HG03135 (cell line): Measurements from ENCODE around the gene ZRANB3.
"Not testable (repeated sequence)": the region's sequence is repeated elsewhere in the genome, so short reads cannot be mapped to it uniquely, and the experiment has no call there.

Experiments
- ATAC-seq: cut with Tn5 transposase; IDR thresholded peaks from one replicate; pipeline ENCODE4 v1.9.1; 2021; ENCODE audit warnings: mild to moderate bottlenecking, moderate library complexity; ENCODE audit not compliant: unreplicated experiment

The ZRANB3 gene

DNA sequence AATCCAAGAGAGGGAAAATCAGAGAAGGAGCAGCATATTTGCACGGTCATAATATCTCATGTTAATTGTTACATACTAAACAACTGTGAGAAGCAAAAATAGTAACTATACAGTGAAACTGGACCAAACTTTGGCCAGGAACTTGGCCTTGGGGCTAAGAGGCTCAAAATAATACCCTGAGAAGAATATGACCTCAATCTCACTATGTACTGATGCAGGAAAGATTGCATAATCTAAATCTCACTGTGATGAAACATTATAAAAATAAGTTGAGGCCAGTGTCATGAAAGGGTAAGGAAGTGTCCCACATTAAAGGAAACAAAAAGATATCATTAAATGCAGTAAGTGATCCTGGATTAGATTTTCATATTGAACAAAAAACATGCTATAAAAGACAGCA lies 36.5 kb downstream of the ZRANB3 start:
- ATAC-seq: no peak

DNA sequence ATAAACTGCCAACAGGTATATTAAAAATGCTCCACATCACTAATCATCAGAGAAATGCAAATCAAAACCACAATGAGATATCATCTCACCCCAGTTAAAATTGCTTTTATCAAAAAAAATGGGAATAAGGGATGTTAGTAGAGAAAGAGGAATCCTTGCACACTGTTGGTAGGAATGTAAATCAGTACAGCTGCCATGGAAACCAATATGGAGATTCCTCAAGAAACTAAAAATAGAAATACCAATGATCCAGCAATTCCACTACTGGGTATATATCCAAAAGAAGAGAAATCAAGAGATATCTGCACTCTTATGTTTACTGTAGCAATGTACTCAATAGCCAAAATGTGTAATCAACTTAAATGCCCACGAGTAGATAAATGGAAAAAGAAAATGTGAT lies 40.6 kb downstream of the ZRANB3 start:
- ATAC-seq: no peak

DNA sequence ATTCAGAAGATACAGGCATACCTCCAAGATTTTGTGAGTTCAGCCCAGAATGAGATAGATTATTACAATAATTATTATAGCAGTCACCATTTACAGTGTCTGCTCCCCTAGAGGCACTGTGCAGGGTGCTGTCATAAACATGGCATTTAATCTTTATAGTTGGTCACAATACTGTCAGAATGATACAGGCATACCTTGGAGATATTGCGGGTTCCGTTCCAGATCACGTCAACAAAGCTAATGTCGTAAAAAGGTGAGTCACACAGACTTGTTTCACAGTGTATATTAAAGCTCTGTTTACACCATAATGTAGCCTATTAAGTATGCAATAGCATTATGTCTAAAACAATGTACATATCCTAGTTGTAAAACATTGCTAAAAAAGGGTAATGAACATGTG lies 45.6 kb downstream of the ZRANB3 start:
- ATAC-seq: no peak

GRCh38 chr2:135475128-135475527 lies 55.9 kb downstream of the ZRANB3 start:
- ATAC-seq: no peak

DNA sequence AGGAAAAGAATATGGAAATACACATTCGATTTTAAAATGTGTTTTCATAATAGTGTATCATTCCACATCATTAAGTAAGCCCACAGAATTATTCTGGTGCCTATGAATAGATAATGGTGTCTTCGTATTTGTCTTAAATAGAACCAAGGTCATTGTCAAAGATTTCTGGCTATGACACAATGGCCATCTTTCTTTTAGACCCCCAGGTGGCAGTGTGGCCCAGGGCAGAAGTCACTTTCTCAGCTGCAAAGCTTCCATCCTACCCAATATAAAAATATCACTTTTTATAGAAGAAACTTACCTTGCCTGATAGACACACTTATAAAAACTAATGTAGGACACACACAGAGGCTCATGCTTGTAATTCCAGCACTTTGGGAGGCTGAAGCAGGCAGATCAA lies 57.5 kb downstream of the ZRANB3 start:
- ATAC-seq: no peak

- no peak for ATAC-seq
These were observed 59.9 kb downstream of the ZRANB3 start for GRCh38 chr2:135471106-135471505.

DNA sequence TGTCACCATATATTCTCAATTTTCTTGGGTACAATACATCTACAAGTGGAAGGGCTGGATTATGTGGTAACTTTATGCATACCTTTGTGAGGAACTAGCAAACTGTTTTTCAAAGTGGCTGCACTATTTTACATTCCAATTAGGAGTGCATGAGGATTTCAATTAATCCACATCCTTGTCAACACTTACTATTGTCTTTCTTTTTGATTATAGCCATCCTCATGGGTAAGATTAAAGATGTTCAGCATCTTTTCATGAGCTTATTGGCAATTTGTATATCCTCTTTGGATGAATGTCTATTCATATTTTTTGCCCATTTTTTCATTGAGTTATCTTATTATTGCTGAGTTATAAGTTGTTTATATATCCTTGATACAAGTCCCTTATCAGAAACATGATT lies 73.7 kb downstream of the ZRANB3 start:
- no peak for ATAC-seq

DNA sequence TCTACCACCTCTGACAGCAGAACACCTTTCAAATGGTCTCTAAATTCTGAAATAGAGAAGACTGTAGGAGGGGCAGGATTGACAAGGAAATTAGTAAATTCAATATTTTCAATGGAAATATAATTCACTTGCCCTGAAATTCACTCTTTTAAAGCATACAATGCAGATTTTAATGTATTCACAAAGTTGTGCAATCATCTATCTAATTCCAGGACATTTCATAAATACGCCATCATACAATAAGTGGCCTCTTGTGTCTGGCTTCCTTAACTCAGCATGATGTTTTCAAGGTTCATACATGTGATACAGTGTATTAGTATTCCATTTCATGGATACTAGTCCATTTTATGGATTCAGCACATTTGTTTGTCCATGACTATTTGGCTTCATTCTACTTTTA lies 74.2 kb downstream of the ZRANB3 start:
- no peak for ATAC-seq

DNA sequence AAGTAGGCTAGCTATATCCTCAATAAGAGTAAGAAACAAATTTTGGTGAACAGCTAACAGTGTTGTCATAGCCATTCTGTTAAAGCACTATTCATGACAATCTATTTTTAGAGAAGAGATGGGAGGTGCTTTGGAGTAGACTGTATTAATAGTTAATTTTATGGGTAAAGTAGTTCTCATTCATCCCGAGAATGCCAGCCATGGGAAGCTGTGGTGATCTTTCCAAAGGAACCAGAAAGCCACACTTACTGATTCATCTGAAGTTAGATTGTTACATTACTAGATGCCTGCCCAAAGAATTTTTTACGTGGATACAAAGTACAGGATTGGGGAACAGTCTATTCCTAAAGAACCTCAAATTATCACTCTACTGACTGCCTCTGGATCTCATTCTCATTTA lies 74.6 kb downstream of the ZRANB3 start:
- ATAC-seq: no peak

- ATAC-seq: no peak
These were observed 76.4 kb downstream of the ZRANB3 start for GRCh38 chr2:135454608-135455007.

DNA sequence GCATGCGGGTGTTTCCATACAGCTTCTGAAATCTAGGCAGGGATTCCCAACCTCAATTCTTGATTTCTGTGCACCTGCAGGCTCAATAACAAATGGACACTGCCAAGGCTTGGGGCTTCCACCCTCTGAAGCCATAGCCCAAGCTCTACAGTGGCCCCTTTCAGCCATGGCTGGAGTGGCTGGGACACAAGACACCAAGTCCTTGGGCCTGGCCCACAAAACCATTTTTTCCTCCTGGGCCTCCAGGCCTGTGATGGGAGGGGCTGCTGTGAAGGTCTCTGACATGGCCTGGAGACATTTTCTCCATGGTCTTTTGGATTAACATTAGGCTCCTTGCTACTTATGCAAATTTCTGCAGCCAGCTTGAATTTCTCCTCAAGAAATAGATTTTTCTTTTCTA lies 78.0 kb downstream of the ZRANB3 start:
- ATAC-seq: not testable (repeated sequence)

DNA sequence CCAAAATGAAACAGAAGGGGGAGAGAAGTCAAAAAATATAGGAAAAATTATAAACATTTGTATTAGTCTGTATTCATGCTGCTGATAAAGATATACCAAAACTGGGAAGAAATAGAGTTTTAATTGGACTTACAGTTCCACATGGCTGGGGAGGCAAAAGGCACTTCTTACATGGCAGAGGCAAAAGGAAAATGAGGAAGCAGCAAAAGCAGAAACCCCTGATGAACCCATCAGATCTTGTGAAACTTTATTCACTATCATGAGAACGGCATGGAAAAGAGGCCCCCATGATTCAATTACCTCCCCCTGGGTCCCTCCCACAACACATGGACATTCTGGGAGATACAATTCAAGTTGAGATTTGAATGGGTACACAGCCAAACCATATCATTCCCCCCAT lies 79.1 kb downstream of the ZRANB3 start:
- ATAC-seq: no peak

DNA sequence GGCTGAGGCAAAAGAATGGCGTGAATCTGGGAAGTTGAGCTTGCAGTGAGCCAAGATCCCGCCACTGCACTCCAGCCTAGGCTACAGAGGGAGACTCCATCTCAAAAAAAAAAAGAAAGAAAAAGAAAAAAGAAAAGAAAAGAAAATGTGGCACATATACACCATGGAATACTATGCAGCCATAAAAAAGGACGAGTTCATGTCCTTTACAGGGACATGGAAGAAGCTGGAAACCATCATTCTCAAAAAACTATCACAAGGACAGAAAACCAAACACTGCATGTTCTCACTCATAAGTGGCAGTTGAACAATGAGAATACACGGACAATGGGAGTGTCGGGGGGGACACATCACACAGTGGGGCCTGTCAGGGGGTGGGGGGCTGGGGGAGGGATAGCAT lies 88.0 kb downstream of the ZRANB3 start:
- ATAC-seq: not testable (repeated sequence)

DNA sequence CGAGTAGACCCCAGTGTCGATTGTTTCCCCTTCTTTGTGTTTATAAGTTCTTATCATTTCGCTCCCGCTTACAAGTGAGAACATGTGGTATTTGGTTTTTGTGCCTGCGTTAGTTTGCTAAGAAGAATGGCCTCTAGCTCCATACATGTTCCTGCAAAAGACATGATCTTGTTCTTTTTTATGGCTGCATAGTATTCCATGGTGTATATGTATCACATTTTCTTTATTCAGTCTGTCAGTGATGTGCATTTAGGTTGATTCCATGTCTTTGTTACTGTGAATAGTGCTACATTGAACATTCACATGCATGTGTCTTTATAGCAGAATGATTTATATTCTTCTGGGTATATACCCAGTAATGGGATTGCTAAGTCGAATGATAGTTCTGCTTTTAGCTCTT lies 95.9 kb downstream of the ZRANB3 start:
- ATAC-seq: not testable (repeated sequence)

- no peak for ATAC-seq
These were observed 106.2 kb downstream of the ZRANB3 start for GRCh38 chr2:135424849-135425248.

DNA sequence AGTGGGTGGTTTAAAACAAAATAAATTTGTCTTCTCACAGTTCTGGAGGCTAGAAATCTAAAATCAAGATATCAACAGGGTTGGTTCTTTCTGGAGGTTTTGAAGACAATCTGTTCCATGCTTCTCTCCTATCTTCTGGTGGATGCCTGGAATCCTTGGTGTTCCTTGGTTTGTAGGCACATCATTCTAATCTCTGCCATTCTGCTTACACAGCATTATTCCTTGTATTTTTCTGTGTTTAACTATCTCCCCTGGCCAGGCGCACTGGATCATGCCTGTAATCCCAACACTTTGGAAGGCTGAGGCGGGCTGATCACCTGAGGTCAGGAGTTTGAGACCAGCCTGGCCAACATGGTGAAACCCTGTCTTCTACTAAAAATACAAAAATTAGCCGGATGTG lies 108.1 kb downstream of the ZRANB3 start:
- ATAC-seq: no peak

GRCh38 chr2:135411646-135412045 lies 119.4 kb downstream of the ZRANB3 start:
- no peak for ATAC-seq

DNA sequence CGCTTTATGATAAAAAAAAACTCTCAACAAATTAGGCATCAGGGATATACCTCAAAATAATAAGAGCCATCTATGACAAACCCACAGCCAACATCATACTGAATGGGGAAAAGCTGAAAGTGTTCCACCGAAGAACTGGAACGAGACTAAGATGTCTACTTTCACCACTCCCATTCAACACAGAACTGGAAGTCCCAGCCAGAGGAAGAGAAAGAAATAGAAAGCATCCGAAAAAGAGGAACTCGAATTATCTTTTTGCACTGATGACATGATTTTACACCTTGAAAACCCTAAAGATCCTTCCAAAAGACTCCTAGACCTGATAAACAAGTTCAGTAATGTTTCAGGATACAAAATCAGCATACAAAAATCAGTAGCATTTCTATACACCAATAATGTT lies 121.6 kb downstream of the ZRANB3 start:
- ATAC-seq: no peak

DNA sequence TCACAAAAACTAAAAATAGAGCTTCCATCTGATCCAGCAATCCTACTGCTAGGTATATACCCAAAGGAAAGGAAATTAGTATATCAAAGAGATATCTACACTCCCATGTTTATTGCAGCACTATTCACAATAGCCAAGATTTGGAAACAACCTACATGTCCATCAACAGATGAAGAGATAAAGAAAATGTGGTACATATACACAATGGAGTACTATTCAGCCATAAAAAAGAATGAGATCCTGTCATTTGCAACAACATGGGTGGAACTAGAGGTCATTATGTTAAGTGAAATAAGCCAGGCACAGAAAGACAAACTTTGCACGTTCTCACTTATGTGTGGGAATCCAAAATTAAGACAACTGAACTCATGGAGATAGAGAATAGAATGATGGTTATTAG lies 134.8 kb downstream of the ZRANB3 start:
- not testable (repeated sequence) for ATAC-seq

- no peak for ATAC-seq
These were observed 144.0 kb downstream of the ZRANB3 start for GRCh38 chr2:135386993-135387392.

- no peak for ATAC-seq
These were observed 152.4 kb downstream of the ZRANB3 start for GRCh38 chr2:135378591-135378990.

- ATAC-seq: no peak
These were observed 157.3 kb downstream of the ZRANB3 start for GRCh38 chr2:135373702-135374101.

DNA sequence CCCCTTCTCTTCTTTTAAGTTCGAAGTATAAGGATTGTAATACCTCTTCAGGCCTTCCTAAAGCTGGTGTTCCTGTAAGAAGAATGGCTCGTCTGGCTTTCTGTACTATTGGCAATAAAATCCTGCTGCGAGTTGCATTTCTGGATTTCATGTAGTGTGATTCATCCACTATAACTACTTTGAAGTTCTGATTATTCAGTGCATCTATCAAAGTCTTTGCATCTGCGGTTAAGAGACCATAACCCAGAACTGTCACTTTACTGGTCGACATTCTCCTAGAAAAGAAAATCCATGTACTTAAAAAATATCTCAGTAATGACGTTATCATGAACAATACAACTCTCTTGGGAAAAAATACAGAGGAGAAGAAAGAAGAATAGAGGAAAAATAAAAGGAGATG lies 181.1 kb downstream of the ZRANB3 start:
- ATAC-seq: no peak
